Measurements from ENCODE around the gene HSPB8. TPM values are rescaled to one million over a fixed set of nuclear protein-coding genes. Genes with fewer than 3 reads are reported as not detected.

Gene HSPB8
- total RNA-seq, 6 experiments from 2014 or later, result 18.9 to 40.1 (median 22.2) TPM

DNA sequence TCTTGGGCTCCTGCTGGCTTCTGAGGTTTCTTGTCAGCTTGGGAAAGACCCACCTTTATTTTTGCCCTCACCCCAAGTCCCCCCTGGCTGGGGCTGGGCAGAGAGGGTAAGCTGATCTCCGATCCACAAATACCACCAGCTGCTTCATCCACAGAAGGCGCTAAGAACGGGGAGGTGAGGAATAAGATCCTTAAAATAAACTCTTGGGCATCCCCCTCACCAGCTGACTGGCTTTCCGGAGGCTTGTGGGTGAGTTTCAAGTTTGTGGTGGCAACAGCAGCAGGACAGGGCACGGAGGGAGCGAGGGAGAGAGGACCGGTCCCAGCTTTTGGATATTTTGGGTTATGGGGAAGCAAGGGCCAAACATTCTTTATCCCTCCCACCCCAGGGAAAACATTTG lies 20.8 kb upstream of the HSPB8 start:
- TF ChIP-seq CTCF (IDR thresholded peaks at IDR 0.05), result no peak
- no peak overlapping the region for H3K27ac Mint-ChIP-seq
- H3K9me3 Mint-ChIP-seq, result peaks cover 4% of the 10 kb centered on the region
- no peaks in the 10 kb centered on the region for H3K4me1 Mint-ChIP-seq (ENCODE audit: low read depth)
- peaks cover 11% of the 10 kb centered on the region; the same call in 1 of the 2 replicates for H3K27me3 Mint-ChIP-seq (ENCODE audit: insufficient read depth)
- H3K36me3 Mint-ChIP-seq (ENCODE audit: low read depth), result no peaks in the 10 kb centered on the region
- H3K4me3 Mint-ChIP-seq, result no peak overlapping the region
- no peak for DNase-seq

- no peaks in the 10 kb centered on the region for H3K4me1 Mint-ChIP-seq (ENCODE audit: low read depth)
- H3K27ac Mint-ChIP-seq, result no peak overlapping the region
- TF ChIP-seq CTCF (IDR thresholded peaks at IDR 0.05), result no peak
- no peak overlapping the region for H3K4me3 Mint-ChIP-seq
- peaks cover 9% of the 10 kb centered on the region; the same call in 1 of the 2 replicates for H3K27me3 Mint-ChIP-seq (ENCODE audit: insufficient read depth)
- no peak for DNase-seq
- H3K36me3 Mint-ChIP-seq (ENCODE audit: low read depth), result no peaks in the 10 kb centered on the region
- peaks cover 4% of the 10 kb centered on the region for H3K9me3 Mint-ChIP-seq
Measured at GRCh38 chr12:119158402-119158801, 20.3 kb upstream of the HSPB8 start.

- no peak for DNase-seq
- H3K4me1 Mint-ChIP-seq (ENCODE audit: low read depth), result no peaks in the 10 kb centered on the region
- no peak overlapping the region for H3K4me3 Mint-ChIP-seq
- H3K27me3 Mint-ChIP-seq (ENCODE audit: insufficient read depth), result peaks cover 11% of the 10 kb centered on the region
- H3K9me3 Mint-ChIP-seq, result 0 out of 2 replicates have a peak, but pooled peaks cover 4% of the 10 kb centered on the region
- no peaks in the 10 kb centered on the region for H3K36me3 Mint-ChIP-seq (ENCODE audit: low read depth)
- no peak for TF ChIP-seq CTCF (IDR thresholded peaks at IDR 0.05)
- H3K27ac Mint-ChIP-seq, result no peak overlapping the region
Measured at GRCh38 chr12:119159844-119160243, 18.9 kb upstream of the HSPB8 start.

- no peak overlapping the region for H3K27ac Mint-ChIP-seq
- H3K9me3 Mint-ChIP-seq, result no peaks in the 10 kb centered on the region
- no peaks in the 10 kb centered on the region for H3K4me1 Mint-ChIP-seq (ENCODE audit: low read depth)
- no peaks in the 10 kb centered on the region for H3K36me3 Mint-ChIP-seq (ENCODE audit: low read depth)
- TF ChIP-seq CTCF (IDR thresholded peaks at IDR 0.05), result no peak
- no peak overlapping the region for H3K4me3 Mint-ChIP-seq
- peaks cover 20% of the 10 kb centered on the region for H3K27me3 Mint-ChIP-seq (ENCODE audit: insufficient read depth)
- DNase-seq, result no peak
Measured at GRCh38 chr12:119167902-119168301, 10.8 kb upstream of the HSPB8 start.

DNA sequence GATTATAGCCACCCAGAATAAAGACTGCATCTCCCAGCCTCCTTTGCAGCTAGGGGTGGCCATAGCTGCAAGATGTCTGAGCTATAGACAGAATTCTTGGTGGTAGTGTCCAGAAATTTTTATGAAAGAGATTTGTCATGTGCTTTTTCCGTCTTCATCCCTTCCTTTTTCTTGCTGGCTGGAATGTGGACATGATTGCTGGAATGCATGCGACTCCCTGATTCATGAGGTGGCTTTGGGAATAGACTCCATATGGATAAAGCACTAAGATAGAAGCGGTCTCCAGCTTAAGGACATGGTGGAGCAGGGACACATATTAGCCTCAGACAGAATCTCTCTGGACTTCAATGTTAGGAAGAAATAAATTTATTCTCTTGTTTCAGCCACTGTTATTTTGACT lies 10.0 kb upstream of the HSPB8 start:
- H3K9me3 Mint-ChIP-seq, result no peaks in the 10 kb centered on the region
- H3K4me3 Mint-ChIP-seq, result no peak overlapping the region
- H3K4me1 Mint-ChIP-seq (ENCODE audit: low read depth), result no peaks in the 10 kb centered on the region
- DNase-seq, result no peak
- H3K27me3 Mint-ChIP-seq (ENCODE audit: insufficient read depth), result peaks cover 18% of the 10 kb centered on the region
- no peak overlapping the region for H3K27ac Mint-ChIP-seq
- no peaks in the 10 kb centered on the region for H3K36me3 Mint-ChIP-seq (ENCODE audit: low read depth)
- TF ChIP-seq CTCF (IDR thresholded peaks at IDR 0.05), result no peak

GRCh38 chr12:119169150-119169549 lies 9.6 kb upstream of the HSPB8 start:
- no peak for TF ChIP-seq CTCF (IDR thresholded peaks at IDR 0.05)
- Mint-ChIP-seq H3K4me3 (no peak overlapping the region), H3K9me3 (no peaks in the 10 kb centered on the region), H3K27ac (no peak overlapping the region), H3K36me3 (ENCODE audit: low read depth) (no peaks in the 10 kb centered on the region), H3K27me3 (ENCODE audit: insufficient read depth) (peaks cover 18% of the 10 kb centered on the region), H3K4me1 (ENCODE audit: low read depth) (no peaks in the 10 kb centered on the region)
- DNase-seq, result no peak

Measured in HFFc6 (cell line).